ENCODE measurements around the gene TRIM29. TPM values are rescaled to one million over a fixed set of nuclear protein-coding genes. Genes with fewer than 3 reads are reported as not detected.
A peak's percentile ranks its signal among the peaks of the same experiment; 100 is the strongest.

Gene TRIM29
- total and polyA plus RNA-seq, 4 donors = 0.13 to 3.6 (median 0.84) TPM

- ATAC-seq (ENCODE audit: low FRiP score) (peak; percentile 61), DNase-seq (peak in 1 of 2 donors; percentile 72)
- no peak overlapping the region for H3K4me3 ChIP-seq (ENCODE audit: low read length in 2 of 2)
- H3K27me3 ChIP-seq (ENCODE audit: control insufficient read depth in 1 of 2, insufficient read depth in 2 of 2, low read length in 1 of 2) = no peaks in the 10 kb centered on the region
- H3K4me1 ChIP-seq (ENCODE audit: control insufficient read depth in 1 of 2, insufficient read depth in 2 of 2, low read length in 2 of 2) = peaks cover 5 to 6% of the 10 kb centered on the region in 2 donors
- H3K27ac ChIP-seq (ENCODE audit: low read depth in 1 of 2, low read length in 2 of 2) = peak overlapping the region in 1 of 2 donors; percentile 56
- no peaks in the 10 kb centered on the region for H3K9me3 ChIP-seq (ENCODE audit: control insufficient read depth, low read length)
- intact Hi-C loops (cut with DNase I) = loop anchor here in 1 of 2 donors (10.0 kb wide), 1 partner anchor 365 kb away; the partner anchor contains the start of gene NECTIN1
- 8 to 9% methylated on average over 6 of the region's 6 CpGs for WGBS, 2 donors
- H3K36me3 ChIP-seq (ENCODE audit: control insufficient read depth in 1 of 2, insufficient read depth in 2 of 2, low read length in 1 of 2) = no peaks in the 10 kb centered on the region
These were observed 48.6 kb downstream of the TRIM29 start for GRCh38 chr11:120089036-120090001.

GRCh38 chr11:120088056-120088455, 49.9 kb downstream of the TRIM29 start:
- DNase-seq (no peak), ATAC-seq (ENCODE audit: low FRiP score) (no peak)
- no peaks in the 10 kb centered on the region for H3K9me3 ChIP-seq (ENCODE audit: control insufficient read depth, low read length)
- no peaks in the 10 kb centered on the region for H3K36me3 ChIP-seq (ENCODE audit: control insufficient read depth in 1 of 2, insufficient read depth in 2 of 2, low read length in 1 of 2)
- 95 to 97% methylated on average over 2 of the region's 2 CpGs for WGBS, 2 donors
- H3K4me1 ChIP-seq (ENCODE audit: control insufficient read depth in 1 of 2, insufficient read depth in 2 of 2, low read length in 2 of 2) = peaks cover 5 to 6% of the 10 kb centered on the region in 2 donors
- intact Hi-C loops (cut with DNase I) = no loop called here
- no peaks in the 10 kb centered on the region for H3K27me3 ChIP-seq (ENCODE audit: control insufficient read depth in 1 of 2, insufficient read depth in 2 of 2, low read length in 1 of 2)
- H3K27ac ChIP-seq (ENCODE audit: low read depth in 1 of 2, low read length in 2 of 2) = no peak overlapping the region
- no peak overlapping the region for H3K4me3 ChIP-seq (ENCODE audit: low read length in 2 of 2)

GRCh38 chr11:120086651-120087050, 51.3 kb downstream of the TRIM29 start:
- no peak for DNase-seq
- Histone ChIP-seq H3K27me3 (ENCODE audit: control insufficient read depth in 1 of 2, insufficient read depth in 2 of 2, low read length in 1 of 2) (no peaks in the 10 kb centered on the region), H3K4me3 (ENCODE audit: low read length in 2 of 2) (no peak overlapping the region), H3K4me1 (ENCODE audit: control insufficient read depth in 1 of 2, insufficient read depth in 2 of 2, low read length in 2 of 2) (peaks cover 0 to 6% of the 10 kb centered on the region in 2 donors), H3K9me3 (ENCODE audit: control insufficient read depth, low read length) (no peaks in the 10 kb centered on the region), H3K36me3 (ENCODE audit: control insufficient read depth in 1 of 2, insufficient read depth in 2 of 2, low read length in 1 of 2) (no peaks in the 10 kb centered on the region), H3K27ac (ENCODE audit: low read depth in 1 of 2, low read length in 2 of 2) (no peak overlapping the region)
- WGBS, 2 donors = 87 to 96% methylated on average over 9 of the region's 9 CpGs
- no peak for ATAC-seq (ENCODE audit: low FRiP score)
- intact Hi-C loops (cut with DNase I) = no loop called here

GRCh38 chr11:120079750-120080610, 57.9 kb downstream of the TRIM29 start:
- WGBS, 2 donors = 55 to 57% methylated on average over 18 of the region's 18 CpGs
- H3K9me3 ChIP-seq (ENCODE audit: control insufficient read depth, low read length) = no peaks in the 10 kb centered on the region
- no peaks in the 10 kb centered on the region for H3K27me3 ChIP-seq (ENCODE audit: control insufficient read depth in 1 of 2, insufficient read depth in 2 of 2, low read length in 1 of 2)
- intact Hi-C loops (cut with DNase I) = no loop called here
- ATAC-seq (ENCODE audit: low FRiP score) (no peak), DNase-seq (no peak)
- H3K4me3 ChIP-seq (ENCODE audit: low read length in 2 of 2) = no peak overlapping the region
- no peak overlapping the region for H3K27ac ChIP-seq (ENCODE audit: low read depth in 1 of 2, low read length in 2 of 2)
- H3K36me3 ChIP-seq (ENCODE audit: control insufficient read depth in 1 of 2, insufficient read depth in 2 of 2, low read length in 1 of 2) = no peaks in the 10 kb centered on the region
- H3K4me1 ChIP-seq (ENCODE audit: control insufficient read depth in 1 of 2, insufficient read depth in 2 of 2, low read length in 2 of 2) = no peaks in the 10 kb centered on the region

DNA sequence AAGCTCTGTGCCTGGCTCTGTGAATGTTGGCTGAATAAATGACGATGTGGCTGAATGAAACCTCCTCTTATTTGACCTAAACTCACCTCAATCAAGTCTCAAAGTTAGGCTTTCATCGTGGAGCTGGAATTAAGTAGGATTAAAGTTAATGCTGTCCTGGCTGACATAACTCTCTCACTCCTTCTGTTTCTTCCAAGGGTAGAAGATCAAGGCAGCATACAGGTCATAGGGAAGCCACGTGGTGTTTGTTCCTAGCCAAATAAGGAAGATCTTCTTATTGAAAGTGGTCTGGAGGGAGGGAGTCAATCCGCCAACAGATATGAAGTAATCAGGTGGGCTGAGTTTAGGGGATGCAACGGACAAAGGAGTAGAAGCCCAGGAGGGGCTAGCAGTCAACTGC, 59.5 kb downstream of the TRIM29 start:
- Histone ChIP-seq H3K27ac (ENCODE audit: low read depth in 1 of 2, low read length in 2 of 2) (no peak overlapping the region), H3K4me1 (ENCODE audit: control insufficient read depth in 1 of 2, insufficient read depth in 2 of 2, low read length in 2 of 2) (no peaks in the 10 kb centered on the region), H3K4me3 (ENCODE audit: low read length in 2 of 2) (no peak overlapping the region), H3K27me3 (ENCODE audit: control insufficient read depth in 1 of 2, insufficient read depth in 2 of 2, low read length in 1 of 2) (no peaks in the 10 kb centered on the region), H3K9me3 (ENCODE audit: control insufficient read depth, low read length) (no peaks in the 10 kb centered on the region), H3K36me3 (ENCODE audit: control insufficient read depth in 1 of 2, insufficient read depth in 2 of 2, low read length in 1 of 2) (no peaks in the 10 kb centered on the region)
- intact Hi-C loops (cut with DNase I) = no loop called here
- WGBS, 2 donors = 68 to 80% methylated on average over 5 of the region's 5 CpGs
- DNase-seq (no peak), ATAC-seq (ENCODE audit: low FRiP score) (no peak)

DNA sequence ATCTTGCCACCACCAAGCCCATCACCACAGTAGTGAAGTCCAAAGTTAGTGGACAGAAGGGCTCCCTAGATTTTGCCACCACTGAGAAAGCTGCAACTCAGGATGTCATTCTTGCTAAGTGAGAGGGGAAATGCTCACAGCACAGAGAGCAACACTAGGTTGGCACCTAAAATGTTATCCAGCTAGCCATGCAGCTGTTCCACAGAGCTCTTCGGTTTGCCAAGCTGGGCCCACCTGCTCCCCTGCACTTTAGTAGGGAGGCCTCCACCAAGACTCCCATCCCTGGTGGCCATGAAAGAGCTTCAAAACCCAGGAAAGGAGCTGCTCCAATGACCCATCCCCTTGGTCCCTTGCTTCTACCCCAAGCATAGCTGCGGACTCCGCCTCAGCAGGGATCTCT, 63.8 kb downstream of the TRIM29 start:
- H3K4me3 ChIP-seq (ENCODE audit: low read length in 2 of 2) = no peak overlapping the region
- intact Hi-C loops (cut with DNase I) = no loop called here
- H3K36me3 ChIP-seq (ENCODE audit: control insufficient read depth in 1 of 2, insufficient read depth in 2 of 2, low read length in 1 of 2) = no peaks in the 10 kb centered on the region
- 92 to 96% methylated on average over 3 of the region's 3 CpGs for WGBS, 2 donors
- no peak overlapping the region for H3K27ac ChIP-seq (ENCODE audit: low read depth in 1 of 2, low read length in 2 of 2)
- no peaks in the 10 kb centered on the region for H3K27me3 ChIP-seq (ENCODE audit: control insufficient read depth in 1 of 2, insufficient read depth in 2 of 2, low read length in 1 of 2)
- H3K9me3 ChIP-seq (ENCODE audit: control insufficient read depth, low read length) = no peaks in the 10 kb centered on the region
- ATAC-seq (ENCODE audit: low FRiP score) = no peak
- no peaks in the 10 kb centered on the region for H3K4me1 ChIP-seq (ENCODE audit: control insufficient read depth in 1 of 2, insufficient read depth in 2 of 2, low read length in 2 of 2)
- DNase-seq = no peak

DNA sequence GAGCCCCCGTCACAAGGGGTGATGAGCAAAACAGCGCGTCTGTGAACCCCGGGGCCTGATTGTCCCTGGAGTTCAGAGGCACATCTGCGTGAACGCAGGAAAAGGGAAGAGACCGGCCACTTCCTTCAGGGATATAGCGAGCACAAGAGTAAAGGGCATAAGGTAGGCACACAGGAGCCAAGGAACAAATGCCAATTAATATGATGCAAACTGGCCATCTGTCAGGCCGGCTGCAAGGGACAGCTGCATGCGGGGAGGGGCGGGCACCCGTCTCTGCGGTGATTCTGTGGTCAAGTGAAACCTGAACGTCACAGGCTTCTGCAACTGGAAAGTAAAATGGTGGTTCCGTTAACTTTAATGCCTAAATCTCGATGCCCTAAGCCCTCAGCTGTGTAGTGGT, 64.7 kb downstream of the TRIM29 start:
- H3K4me3 ChIP-seq (ENCODE audit: low read length in 2 of 2) = no peak overlapping the region
- DNase-seq (no peak), ATAC-seq (ENCODE audit: low FRiP score) (no peak)
- no peaks in the 10 kb centered on the region for H3K4me1 ChIP-seq (ENCODE audit: control insufficient read depth in 1 of 2, insufficient read depth in 2 of 2, low read length in 2 of 2)
- H3K27ac ChIP-seq (ENCODE audit: low read depth in 1 of 2, low read length in 2 of 2) = no peak overlapping the region
- WGBS, 2 donors = 83 to 90% methylated on average over 16 of the region's 16 CpGs
- no peaks in the 10 kb centered on the region for H3K36me3 ChIP-seq (ENCODE audit: control insufficient read depth in 1 of 2, insufficient read depth in 2 of 2, low read length in 1 of 2)
- no peaks in the 10 kb centered on the region for H3K27me3 ChIP-seq (ENCODE audit: control insufficient read depth in 1 of 2, insufficient read depth in 2 of 2, low read length in 1 of 2)
- no peaks in the 10 kb centered on the region for H3K9me3 ChIP-seq (ENCODE audit: control insufficient read depth, low read length)
- intact Hi-C loops (cut with DNase I) = no loop called here

DNA sequence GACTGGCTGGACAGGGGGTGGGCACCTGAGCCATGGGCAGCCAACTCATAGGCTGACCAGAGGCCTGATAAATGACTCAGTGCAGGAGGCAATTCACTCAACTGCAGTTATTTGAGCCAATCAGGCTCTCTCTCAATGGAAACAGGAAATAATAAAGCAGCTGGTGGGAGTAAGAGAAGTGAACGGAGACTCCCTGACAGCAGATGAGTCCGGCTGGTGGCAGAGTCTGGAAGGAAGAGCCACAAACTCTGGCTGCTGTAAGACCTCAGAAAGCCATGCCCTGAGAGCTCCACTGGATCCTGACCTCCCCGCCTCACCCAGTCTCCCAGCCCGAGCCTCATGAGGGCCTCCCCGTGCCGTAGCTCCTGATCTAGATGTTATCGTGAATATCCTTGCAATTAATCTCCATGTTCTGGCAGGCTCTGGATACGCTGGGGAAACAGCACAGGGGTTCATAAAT, 69.8 kb downstream of the TRIM29 start:
- Histone ChIP-seq H3K4me1 (ENCODE audit: control insufficient read depth in 1 of 2, insufficient read depth in 2 of 2, low read length in 2 of 2) (no peaks in the 10 kb centered on the region), H3K36me3 (ENCODE audit: control insufficient read depth in 1 of 2, insufficient read depth in 2 of 2, low read length in 1 of 2) (no peaks in the 10 kb centered on the region), H3K27ac (ENCODE audit: low read depth in 1 of 2, low read length in 2 of 2) (no peak overlapping the region), H3K4me3 (ENCODE audit: low read length in 2 of 2) (no peak overlapping the region), H3K27me3 (ENCODE audit: control insufficient read depth in 1 of 2, insufficient read depth in 2 of 2, low read length in 1 of 2) (no peaks in the 10 kb centered on the region), H3K9me3 (ENCODE audit: control insufficient read depth, low read length) (no peaks in the 10 kb centered on the region)
- WGBS, 2 donors = 66 to 69% methylated on average over 8 of the region's 8 CpGs
- intact Hi-C loops (cut with DNase I) = no loop called here
- ATAC-seq (ENCODE audit: low FRiP score) (no peak), DNase-seq (no peak)

Data from aorta (tissue), 5 donors.